ENCODE measurements around the gene PLPP6.

DNA sequence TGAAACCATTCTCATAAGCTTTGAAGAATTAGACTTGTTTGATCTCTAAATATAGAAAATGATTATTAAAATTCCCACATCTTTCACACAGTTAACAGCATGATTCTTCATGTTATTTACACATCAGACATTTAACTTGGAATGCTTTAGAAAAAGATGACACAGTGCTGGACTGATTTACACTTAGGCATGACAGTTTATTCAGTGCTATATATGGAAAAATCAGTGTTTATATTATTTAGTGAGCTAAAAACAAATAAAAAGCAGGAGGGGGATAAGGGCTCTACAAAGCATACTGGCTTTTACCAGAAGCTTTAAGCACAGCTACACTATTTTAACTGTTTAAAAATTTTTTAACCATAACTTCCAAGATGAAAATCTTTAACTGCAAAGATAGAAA, 47.3 kb downstream of the PLPP6 start:
- TF ChIP-seq POLR2A (IDR thresholded peaks at IDR 0.05; ENCODE audit: control extremely low read depth in 1 of 2, low read depth in 2 of 2, low read length in 2 of 2) (no peak), TCF12 (IDR thresholded peaks at IDR 0.05; ENCODE audit: low read depth, low read length) (no peak), EZH2 (IDR thresholded peaks at IDR 0.05; ENCODE audit: low read depth, low read length, severe bottlenecking) (no peak)
- TF ChIP-seq, protein P1, sequence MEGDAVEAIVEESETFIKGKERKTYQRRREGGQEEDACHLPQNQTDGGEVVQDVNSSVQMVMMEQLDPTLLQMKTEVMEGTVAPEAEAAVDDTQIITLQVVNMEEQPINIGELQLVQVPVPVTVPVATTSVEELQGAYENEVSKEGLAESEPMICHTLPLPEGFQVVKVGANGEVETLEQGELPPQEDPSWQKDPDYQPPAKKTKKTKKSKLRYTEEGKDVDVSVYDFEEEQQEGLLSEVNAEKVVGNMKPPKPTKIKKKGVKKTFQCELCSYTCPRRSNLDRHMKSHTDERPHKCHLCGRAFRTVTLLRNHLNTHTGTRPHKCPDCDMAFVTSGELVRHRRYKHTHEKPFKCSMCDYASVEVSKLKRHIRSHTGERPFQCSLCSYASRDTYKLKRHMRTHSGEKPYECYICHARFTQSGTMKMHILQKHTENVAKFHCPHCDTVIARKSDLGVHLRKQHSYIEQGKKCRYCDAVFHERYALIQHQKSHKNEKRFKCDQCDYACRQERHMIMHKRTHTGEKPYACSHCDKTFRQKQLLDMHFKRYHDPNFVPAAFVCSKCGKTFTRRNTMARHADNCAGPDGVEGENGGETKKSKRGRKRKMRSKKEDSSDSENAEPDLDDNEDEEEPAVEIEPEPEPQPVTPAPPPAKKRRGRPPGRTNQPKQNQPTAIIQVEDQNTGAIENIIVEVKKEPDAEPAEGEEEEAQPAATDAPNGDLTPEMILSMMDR (IDR thresholded peaks at IDR 0.05; ENCODE audit: control extremely low read depth in 1 of 3, insufficient read depth in 1 of 3, low read depth in 1 of 3, low read length in 3 of 3) = no peak
- TF ChIP-seq, protein P2, sequence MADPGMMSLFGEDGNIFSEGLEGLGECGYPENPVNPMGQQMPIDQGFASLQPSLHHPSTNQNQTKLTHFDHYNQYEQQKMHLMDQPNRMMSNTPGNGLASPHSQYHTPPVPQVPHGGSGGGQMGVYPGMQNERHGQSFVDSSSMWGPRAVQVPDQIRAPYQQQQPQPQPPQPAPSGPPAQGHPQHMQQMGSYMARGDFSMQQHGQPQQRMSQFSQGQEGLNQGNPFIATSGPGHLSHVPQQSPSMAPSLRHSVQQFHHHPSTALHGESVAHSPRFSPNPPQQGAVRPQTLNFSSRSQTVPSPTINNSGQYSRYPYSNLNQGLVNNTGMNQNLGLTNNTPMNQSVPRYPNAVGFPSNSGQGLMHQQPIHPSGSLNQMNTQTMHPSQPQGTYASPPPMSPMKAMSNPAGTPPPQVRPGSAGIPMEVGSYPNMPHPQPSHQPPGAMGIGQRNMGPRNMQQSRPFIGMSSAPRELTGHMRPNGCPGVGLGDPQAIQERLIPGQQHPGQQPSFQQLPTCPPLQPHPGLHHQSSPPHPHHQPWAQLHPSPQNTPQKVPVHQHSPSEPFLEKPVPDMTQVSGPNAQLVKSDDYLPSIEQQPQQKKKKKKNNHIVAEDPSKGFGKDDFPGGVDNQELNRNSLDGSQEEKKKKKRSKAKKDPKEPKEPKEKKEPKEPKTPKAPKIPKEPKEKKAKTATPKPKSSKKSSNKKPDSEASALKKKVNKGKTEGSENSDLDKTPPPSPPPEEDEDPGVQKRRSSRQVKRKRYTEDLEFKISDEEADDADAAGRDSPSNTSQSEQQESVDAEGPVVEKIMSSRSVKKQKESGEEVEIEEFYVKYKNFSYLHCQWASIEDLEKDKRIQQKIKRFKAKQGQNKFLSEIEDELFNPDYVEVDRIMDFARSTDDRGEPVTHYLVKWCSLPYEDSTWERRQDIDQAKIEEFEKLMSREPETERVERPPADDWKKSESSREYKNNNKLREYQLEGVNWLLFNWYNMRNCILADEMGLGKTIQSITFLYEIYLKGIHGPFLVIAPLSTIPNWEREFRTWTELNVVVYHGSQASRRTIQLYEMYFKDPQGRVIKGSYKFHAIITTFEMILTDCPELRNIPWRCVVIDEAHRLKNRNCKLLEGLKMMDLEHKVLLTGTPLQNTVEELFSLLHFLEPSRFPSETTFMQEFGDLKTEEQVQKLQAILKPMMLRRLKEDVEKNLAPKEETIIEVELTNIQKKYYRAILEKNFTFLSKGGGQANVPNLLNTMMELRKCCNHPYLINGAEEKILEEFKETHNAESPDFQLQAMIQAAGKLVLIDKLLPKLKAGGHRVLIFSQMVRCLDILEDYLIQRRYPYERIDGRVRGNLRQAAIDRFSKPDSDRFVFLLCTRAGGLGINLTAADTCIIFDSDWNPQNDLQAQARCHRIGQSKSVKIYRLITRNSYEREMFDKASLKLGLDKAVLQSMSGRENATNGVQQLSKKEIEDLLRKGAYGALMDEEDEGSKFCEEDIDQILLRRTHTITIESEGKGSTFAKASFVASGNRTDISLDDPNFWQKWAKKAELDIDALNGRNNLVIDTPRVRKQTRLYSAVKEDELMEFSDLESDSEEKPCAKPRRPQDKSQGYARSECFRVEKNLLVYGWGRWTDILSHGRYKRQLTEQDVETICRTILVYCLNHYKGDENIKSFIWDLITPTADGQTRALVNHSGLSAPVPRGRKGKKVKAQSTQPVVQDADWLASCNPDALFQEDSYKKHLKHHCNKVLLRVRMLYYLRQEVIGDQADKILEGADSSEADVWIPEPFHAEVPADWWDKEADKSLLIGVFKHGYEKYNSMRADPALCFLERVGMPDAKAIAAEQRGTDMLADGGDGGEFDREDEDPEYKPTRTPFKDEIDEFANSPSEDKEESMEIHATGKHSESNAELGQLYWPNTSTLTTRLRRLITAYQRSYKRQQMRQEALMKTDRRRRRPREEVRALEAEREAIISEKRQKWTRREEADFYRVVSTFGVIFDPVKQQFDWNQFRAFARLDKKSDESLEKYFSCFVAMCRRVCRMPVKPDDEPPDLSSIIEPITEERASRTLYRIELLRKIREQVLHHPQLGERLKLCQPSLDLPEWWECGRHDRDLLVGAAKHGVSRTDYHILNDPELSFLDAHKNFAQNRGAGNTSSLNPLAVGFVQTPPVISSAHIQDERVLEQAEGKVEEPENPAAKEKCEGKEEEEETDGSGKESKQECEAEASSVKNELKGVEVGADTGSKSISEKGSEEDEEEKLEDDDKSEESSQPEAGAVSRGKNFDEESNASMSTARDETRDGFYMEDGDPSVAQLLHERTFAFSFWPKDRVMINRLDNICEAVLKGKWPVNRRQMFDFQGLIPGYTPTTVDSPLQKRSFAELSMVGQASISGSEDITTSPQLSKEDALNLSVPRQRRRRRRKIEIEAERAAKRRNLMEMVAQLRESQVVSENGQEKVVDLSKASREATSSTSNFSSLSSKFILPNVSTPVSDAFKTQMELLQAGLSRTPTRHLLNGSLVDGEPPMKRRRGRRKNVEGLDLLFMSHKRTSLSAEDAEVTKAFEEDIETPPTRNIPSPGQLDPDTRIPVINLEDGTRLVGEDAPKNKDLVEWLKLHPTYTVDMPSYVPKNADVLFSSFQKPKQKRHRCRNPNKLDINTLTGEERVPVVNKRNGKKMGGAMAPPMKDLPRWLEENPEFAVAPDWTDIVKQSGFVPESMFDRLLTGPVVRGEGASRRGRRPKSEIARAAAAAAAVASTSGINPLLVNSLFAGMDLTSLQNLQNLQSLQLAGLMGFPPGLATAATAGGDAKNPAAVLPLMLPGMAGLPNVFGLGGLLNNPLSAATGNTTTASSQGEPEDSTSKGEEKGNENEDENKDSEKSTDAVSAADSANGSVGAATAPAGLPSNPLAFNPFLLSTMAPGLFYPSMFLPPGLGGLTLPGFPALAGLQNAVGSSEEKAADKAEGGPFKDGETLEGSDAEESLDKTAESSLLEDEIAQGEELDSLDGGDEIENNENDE (IDR thresholded peaks at IDR 0.05; ENCODE audit: insufficient replicate concordance, low read length) = no peak
- TF ChIP-seq, protein P3, sequence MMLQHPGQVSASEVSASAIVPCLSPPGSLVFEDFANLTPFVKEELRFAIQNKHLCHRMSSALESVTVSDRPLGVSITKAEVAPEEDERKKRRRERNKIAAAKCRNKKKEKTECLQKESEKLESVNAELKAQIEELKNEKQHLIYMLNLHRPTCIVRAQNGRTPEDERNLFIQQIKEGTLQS (IDR thresholded peaks at IDR 0.05; ENCODE audit: insufficient read depth, low read depth, low read length) = no peak

Data from H1 (cell line).